Liver (tissue), 9 donors: Measurements from ENCODE around the gene ULK3. TPM values are rescaled to one million over a fixed set of nuclear protein-coding genes. Genes with fewer than 3 reads are reported as not detected.

Source experiments
- DNase-seq: peaks from one replicate; pipeline ENCODE4 v3.0.0-alpha.2; 2017; ENCODE audit warnings: low spot score
- H3K27ac ChIP-seq, 2 donors: one replicate each; pipeline ENCODE4 v1.7.0; 2013; ENCODE audit warnings: inconsistent platforms in 2 of 2, low read length in 2 of 2, control low read depth in 1 of 2, low read depth in 1 of 2, mild to moderate bottlenecking in 1 of 2
- H3K27me3 ChIP-seq, 4 donors: one replicate each; pipeline versions ENCODE4 v1.6.1 to v1.7.0; 2013; ENCODE audit warnings: low read length in 3 of 4, inconsistent platforms in 1 of 4, mild to moderate bottlenecking in 1 of 4, moderate library complexity in 1 of 4; ENCODE audit not compliant: control insufficient read depth in 4 of 4, insufficient read depth in 4 of 4
- H3K36me3 ChIP-seq, 4 donors: one replicate each; pipeline versions ENCODE4 v1.6.1 to v1.7.0; 2013; ENCODE audit warnings: low read length in 3 of 4, mild to moderate bottlenecking in 3 of 4, low read depth in 1 of 4, moderate library complexity in 1 of 4; ENCODE audit not compliant: control insufficient read depth in 4 of 4, insufficient read depth in 3 of 4
- H3K4me1 ChIP-seq, 4 donors: one replicate each; pipeline versions ENCODE4 v1.6.1 to v1.7.0; 2013; ENCODE audit warnings: low read length in 3 of 4, mild to moderate bottlenecking in 3 of 4, moderate library complexity in 1 of 4; ENCODE audit not compliant: control insufficient read depth in 4 of 4, insufficient read depth in 4 of 4
- H3K4me3 ChIP-seq, 3 donors: one replicate each; pipeline versions ENCODE4 v1.6.1 to v1.7.0; 2013; ENCODE audit warnings: low read length in 3 of 3, control low read depth in 1 of 3, low read depth in 1 of 3, mild to moderate bottlenecking in 1 of 3
- H3K9ac ChIP-seq, 2 donors: one replicate each; pipeline ENCODE4 v1.7.0; 2013; ENCODE audit warnings: low read length in 2 of 2, mild to moderate bottlenecking in 2 of 2, moderate library complexity in 2 of 2, control low read depth in 1 of 2, low read depth in 1 of 2
- H3K9me3 ChIP-seq, 4 donors: one replicate each; pipeline versions ENCODE4 v1.6.1 to v1.7.0; 2013; ENCODE audit warnings: low read length in 3 of 4; ENCODE audit not compliant: control insufficient read depth in 4 of 4
- EGR1 ChIP-seq, 2 donors: IDR thresholded peaks; 2 replicates each; pipeline ENCODE4 v1.6.1; 2016 to 2018; ENCODE audit warnings: antibody characterized with exemption in 2 of 2, low read depth in 2 of 2
- FOXA1 ChIP-seq: IDR thresholded peaks from 2 replicates; pipeline ENCODE4 v1.6.1; 2016; ENCODE audit warnings: antibody characterized with exemption
- FOXA2 ChIP-seq: IDR thresholded peaks from 2 replicates; pipeline ENCODE4 v1.6.1; 2016; ENCODE audit warnings: antibody characterized with exemption
- GABPA ChIP-seq, 2 donors: IDR thresholded peaks in 1 of 2; conservative IDR thresholded peaks in 1 of 2; 2 replicates each; pipeline ENCODE4 v1.6.1; 2016; ENCODE audit warnings: antibody characterized with exemption in 2 of 2, mild to moderate bottlenecking in 1 of 2, moderate library complexity in 1 of 2
- HNF4A ChIP-seq, 2 donors: conservative IDR thresholded peaks; 2 replicates each; pipeline ENCODE4 v1.6.1; 2016; ENCODE audit warnings: antibody characterized with exemption in 2 of 2, mild to moderate bottlenecking in 2 of 2
- HNF4G ChIP-seq: IDR thresholded peaks from 2 replicates; pipeline ENCODE4 v1.6.1; 2016; ENCODE audit warnings: antibody characterized with exemption
- JUND ChIP-seq, 2 donors: IDR thresholded peaks; 2 replicates each; pipeline ENCODE4 v1.6.1; 2016; ENCODE audit warnings: antibody characterized with exemption in 2 of 2
- NR2F2 ChIP-seq: IDR thresholded peaks from 2 replicates; pipeline ENCODE4 v1.6.1; 2016; ENCODE audit warnings: antibody characterized with exemption
- RAD21 ChIP-seq, 2 donors: IDR thresholded peaks; 2 replicates each; pipeline ENCODE4 v1.6.1; 2016; ENCODE audit warnings: antibody characterized with exemption in 2 of 2, mild to moderate bottlenecking in 2 of 2
- RXRA ChIP-seq, 2 donors: IDR thresholded peaks; 2 replicates each; pipeline ENCODE4 v1.6.1; 2017 to 2018; ENCODE audit warnings: antibody characterized with exemption in 2 of 2, mild to moderate bottlenecking in 1 of 2
- SP1 ChIP-seq: IDR thresholded peaks from 2 replicates; pipeline ENCODE4 v1.6.1; 2018; ENCODE audit warnings: antibody characterized with exemption, mild to moderate bottlenecking
- TAF1 ChIP-seq: conservative IDR thresholded peaks from 2 replicates; pipeline ENCODE4 v1.6.1; 2016; ENCODE audit warnings: antibody characterized with exemption, mild to moderate bottlenecking
- YY1 ChIP-seq: IDR thresholded peaks from 2 replicates; pipeline ENCODE4 v1.6.1; 2016; ENCODE audit warnings: antibody characterized with exemption, mild to moderate bottlenecking
- WGBS: extraction: QIAGEN DNeasy Blood & Tissue Kit; methylation state at CpG from one replicate; pipeline ENCODE4 v1.1.7; 2013; 5-methylcytosine and 5-hydroxymethylcytosine counted together
- polyA plus RNA-seq, 2 donors: library from polyadenylated mRNA; stranded (reverse) in 1 of 2; unstranded in 1 of 2; fragments of 200-250 nt in 1 of 2; fragments of >200 nt in 1 of 2; fragmentation: Nextera tagmentation in 1 of 2; extraction: Ambion mirVana in 1 of 2; gene quantifications; one replicate each; pipeline versions ENCODE4 v1.2.1 to v1.2.3, GENCODE V29; 2013 to 2015
- total RNA-seq, 2 donors: library from RNA; depleted of rRNA; stranded (reverse); fragments of >200 nt; gene quantifications; one replicate each; pipeline ENCODE4 v1.2.3, GENCODE V29; 2014
- TF ChIP-seq, protein P1 (sequence below): fragments of 150-350 bp; IDR thresholded peaks from 2 replicates; pipeline ENCODE4 v1.5.1; 2017; ENCODE audit warnings: improper control_type of control experiment, low read depth, low read length; ENCODE audit not compliant: missing input control
- TF ChIP-seq, protein P2 (sequence below): IDR thresholded peaks from 2 replicates; pipeline ENCODE4 v1.6.1; 2016; ENCODE audit warnings: antibody characterized with exemption
- TF ChIP-seq, protein P3 (sequence below): IDR thresholded peaks from 2 replicates; pipeline ENCODE4 v1.6.1; 2016; ENCODE audit warnings: antibody characterized with exemption
- TF ChIP-seq, protein P4 (sequence below): IDR thresholded peaks from 2 replicates; pipeline ENCODE4 v1.6.1; 2016; ENCODE audit warnings: antibody characterized with exemption
- TF ChIP-seq, protein P5 (sequence below): IDR thresholded peaks from 2 replicates; pipeline ENCODE4 v1.6.1; 2016; ENCODE audit warnings: antibody characterized with exemption, mild to moderate bottlenecking
- donor health status: healthy.
- donor health status: healthy.
- donor health status: healthy.
- donor health status: healthy.
- donor health status: healthy.

The ULK3 gene
- total and polyA plus RNA-seq, 4 donors = 13.1 to 35.5 (median 21.4) TPM

DNA sequence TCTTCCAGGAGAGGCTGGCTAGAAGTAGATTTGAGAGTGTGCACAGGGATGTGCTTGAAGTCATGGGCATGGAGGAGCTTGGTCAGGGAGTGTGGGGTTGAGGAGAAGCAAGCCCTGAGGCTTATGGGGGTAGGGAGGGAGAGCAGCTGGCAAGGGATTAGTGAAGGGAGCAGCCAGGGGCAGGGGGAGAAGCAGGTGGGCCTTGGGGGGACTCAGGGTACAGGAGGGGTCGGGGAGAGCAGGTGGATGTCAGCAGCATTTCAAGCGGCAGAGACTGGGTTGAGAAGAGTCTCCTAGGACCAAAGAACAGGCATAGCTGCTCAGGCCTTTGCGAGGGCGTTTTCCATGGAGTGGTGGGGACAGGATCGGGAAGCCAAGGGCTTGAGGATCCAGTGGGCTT is 33.7 kb downstream of the ULK3 start:
- no peak for TF ChIP-seq HNF4G
- TF ChIP-seq, protein P1, sequence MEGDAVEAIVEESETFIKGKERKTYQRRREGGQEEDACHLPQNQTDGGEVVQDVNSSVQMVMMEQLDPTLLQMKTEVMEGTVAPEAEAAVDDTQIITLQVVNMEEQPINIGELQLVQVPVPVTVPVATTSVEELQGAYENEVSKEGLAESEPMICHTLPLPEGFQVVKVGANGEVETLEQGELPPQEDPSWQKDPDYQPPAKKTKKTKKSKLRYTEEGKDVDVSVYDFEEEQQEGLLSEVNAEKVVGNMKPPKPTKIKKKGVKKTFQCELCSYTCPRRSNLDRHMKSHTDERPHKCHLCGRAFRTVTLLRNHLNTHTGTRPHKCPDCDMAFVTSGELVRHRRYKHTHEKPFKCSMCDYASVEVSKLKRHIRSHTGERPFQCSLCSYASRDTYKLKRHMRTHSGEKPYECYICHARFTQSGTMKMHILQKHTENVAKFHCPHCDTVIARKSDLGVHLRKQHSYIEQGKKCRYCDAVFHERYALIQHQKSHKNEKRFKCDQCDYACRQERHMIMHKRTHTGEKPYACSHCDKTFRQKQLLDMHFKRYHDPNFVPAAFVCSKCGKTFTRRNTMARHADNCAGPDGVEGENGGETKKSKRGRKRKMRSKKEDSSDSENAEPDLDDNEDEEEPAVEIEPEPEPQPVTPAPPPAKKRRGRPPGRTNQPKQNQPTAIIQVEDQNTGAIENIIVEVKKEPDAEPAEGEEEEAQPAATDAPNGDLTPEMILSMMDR = no peak
- TF ChIP-seq YY1 = no peak
- no peak for TF ChIP-seq JUND (IDR thresholded peaks at IDR 0.05)
- no peak for TF ChIP-seq RAD21 (IDR thresholded peaks at IDR 0.05)
- TF ChIP-seq, protein P2, sequence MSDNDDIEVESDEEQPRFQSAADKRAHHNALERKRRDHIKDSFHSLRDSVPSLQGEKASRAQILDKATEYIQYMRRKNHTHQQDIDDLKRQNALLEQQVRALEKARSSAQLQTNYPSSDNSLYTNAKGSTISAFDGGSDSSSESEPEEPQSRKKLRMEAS = no peak
- no peak for TF ChIP-seq RXRA (IDR thresholded peaks at IDR 0.05)
- TF ChIP-seq EGR1 (IDR thresholded peaks at IDR 0.05; ENCODE audit: low read depth in 2 of 2) = no peak
- no peak for TF ChIP-seq SP1
- TF ChIP-seq, protein P3, sequence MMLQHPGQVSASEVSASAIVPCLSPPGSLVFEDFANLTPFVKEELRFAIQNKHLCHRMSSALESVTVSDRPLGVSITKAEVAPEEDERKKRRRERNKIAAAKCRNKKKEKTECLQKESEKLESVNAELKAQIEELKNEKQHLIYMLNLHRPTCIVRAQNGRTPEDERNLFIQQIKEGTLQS = no peak
- no peak for TF ChIP-seq FOXA1
- TF ChIP-seq FOXA2 = no peak
- TF ChIP-seq, protein P4, sequence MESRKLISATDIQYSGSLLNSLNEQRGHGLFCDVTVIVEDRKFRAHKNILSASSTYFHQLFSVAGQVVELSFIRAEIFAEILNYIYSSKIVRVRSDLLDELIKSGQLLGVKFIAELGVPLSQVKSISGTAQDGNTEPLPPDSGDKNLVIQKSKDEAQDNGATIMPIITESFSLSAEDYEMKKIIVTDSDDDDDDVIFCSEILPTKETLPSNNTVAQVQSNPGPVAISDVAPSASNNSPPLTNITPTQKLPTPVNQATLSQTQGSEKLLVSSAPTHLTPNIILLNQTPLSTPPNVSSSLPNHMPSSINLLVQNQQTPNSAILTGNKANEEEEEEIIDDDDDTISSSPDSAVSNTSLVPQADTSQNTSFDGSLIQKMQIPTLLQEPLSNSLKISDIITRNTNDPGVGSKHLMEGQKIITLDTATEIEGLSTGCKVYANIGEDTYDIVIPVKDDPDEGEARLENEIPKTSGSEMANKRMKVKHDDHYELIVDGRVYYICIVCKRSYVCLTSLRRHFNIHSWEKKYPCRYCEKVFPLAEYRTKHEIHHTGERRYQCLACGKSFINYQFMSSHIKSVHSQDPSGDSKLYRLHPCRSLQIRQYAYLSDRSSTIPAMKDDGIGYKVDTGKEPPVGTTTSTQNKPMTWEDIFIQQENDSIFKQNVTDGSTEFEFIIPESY = no peak
- TF ChIP-seq NR2F2 = no peak
- TF ChIP-seq, protein P5, sequence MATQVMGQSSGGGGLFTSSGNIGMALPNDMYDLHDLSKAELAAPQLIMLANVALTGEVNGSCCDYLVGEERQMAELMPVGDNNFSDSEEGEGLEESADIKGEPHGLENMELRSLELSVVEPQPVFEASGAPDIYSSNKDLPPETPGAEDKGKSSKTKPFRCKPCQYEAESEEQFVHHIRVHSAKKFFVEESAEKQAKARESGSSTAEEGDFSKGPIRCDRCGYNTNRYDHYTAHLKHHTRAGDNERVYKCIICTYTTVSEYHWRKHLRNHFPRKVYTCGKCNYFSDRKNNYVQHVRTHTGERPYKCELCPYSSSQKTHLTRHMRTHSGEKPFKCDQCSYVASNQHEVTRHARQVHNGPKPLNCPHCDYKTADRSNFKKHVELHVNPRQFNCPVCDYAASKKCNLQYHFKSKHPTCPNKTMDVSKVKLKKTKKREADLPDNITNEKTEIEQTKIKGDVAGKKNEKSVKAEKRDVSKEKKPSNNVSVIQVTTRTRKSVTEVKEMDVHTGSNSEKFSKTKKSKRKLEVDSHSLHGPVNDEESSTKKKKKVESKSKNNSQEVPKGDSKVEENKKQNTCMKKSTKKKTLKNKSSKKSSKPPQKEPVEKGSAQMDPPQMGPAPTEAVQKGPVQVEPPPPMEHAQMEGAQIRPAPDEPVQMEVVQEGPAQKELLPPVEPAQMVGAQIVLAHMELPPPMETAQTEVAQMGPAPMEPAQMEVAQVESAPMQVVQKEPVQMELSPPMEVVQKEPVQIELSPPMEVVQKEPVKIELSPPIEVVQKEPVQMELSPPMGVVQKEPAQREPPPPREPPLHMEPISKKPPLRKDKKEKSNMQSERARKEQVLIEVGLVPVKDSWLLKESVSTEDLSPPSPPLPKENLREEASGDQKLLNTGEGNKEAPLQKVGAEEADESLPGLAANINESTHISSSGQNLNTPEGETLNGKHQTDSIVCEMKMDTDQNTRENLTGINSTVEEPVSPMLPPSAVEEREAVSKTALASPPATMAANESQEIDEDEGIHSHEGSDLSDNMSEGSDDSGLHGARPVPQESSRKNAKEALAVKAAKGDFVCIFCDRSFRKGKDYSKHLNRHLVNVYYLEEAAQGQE = no peak
- no peak for TF ChIP-seq GABPA (IDR thresholded peaks at IDR 0.05 in 1 of 2, conservative IDR thresholded peaks at IDR 0.05 in 1 of 2)
- no peak for TF ChIP-seq TAF1
- no peak for TF ChIP-seq HNF4A (conservative IDR thresholded peaks at IDR 0.05)
- DNase-seq = no peak
- H3K27ac ChIP-seq = no peak overlapping the region
- H3K27me3 ChIP-seq = no peaks in the 10 kb centered on the region
- WGBS = 92% methylated on average over 5 of the region's 5 CpGs
- H3K9me3 ChIP-seq = no peaks in the 10 kb centered on the region
- H3K4me3 ChIP-seq = no peak overlapping the region
- H3K36me3 ChIP-seq = peaks cover 0 to 2% (median under 1%) of the 10 kb centered on the region in 4 donors
- no peak overlapping the region for H3K9ac ChIP-seq
- peaks cover 0 to 8% (median 2%) of the 10 kb centered on the region in 4 donors for H3K4me1 ChIP-seq
